Endothelial cell of umbilical vein (primary cell): ENCODE results near the gene SAMD5.

Experiments used
- EZH2 ChIP-seq: IDR thresholded peaks from 2 replicates; pipeline ENCODE4 v1.6.1; 2012; ENCODE audit warnings: borderline replicate concordance, low read depth, mild to moderate bottlenecking, moderate library complexity, low read length, inconsistent platforms; ENCODE audit not compliant: severe bottlenecking
- FOS ChIP-seq: IDR thresholded peaks from 2 replicates; pipeline ENCODE4 v1.6.1; 2011; ENCODE audit warnings: mild to moderate bottlenecking, low read length, moderate library complexity, borderline replicate concordance; ENCODE audit not compliant: insufficient read depth
- GATA2 ChIP-seq: IDR thresholded peaks from 2 replicates; pipeline ENCODE4 v1.7.0; 2011; ENCODE audit warnings: low read depth, mild to moderate bottlenecking, moderate library complexity, mixed read lengths, low read length; ENCODE audit not compliant: insufficient read length, insufficient read depth
- MYC ChIP-seq: IDR thresholded peaks from one replicate; pipeline ENCODE4 v1.6.1; 2011; ENCODE audit warnings: mild to moderate bottlenecking, low read depth, low read length
- POLR2A ChIP-seq: IDR thresholded peaks from 2 replicates; pipeline ENCODE4 v1.6.1; 2012; ENCODE audit warnings: low read depth, mild to moderate bottlenecking, control low read depth, low read length
- POLR2AphosphoS5 ChIP-seq: IDR thresholded peaks from 2 replicates; pipeline ENCODE4 v1.6.1; 2012; ENCODE audit warnings: low read depth, mild to moderate bottlenecking, control low read depth, low read length, moderate library complexity; ENCODE audit not compliant: insufficient read depth
- TF ChIP-seq, protein P1 (sequence below): IDR thresholded peaks from 2 replicates; pipeline ENCODE4 v1.6.1; 2011; ENCODE audit not compliant: insufficient read depth, insufficient read length
- TF ChIP-seq, protein P2 (sequence below), 2 donors: IDR thresholded peaks; 1 replicate in 1 of 2; 2 replicates in 1 of 2; pipeline ENCODE4 v1.5.1; 2011; ENCODE audit warnings: low read length in 2 of 2, mild to moderate bottlenecking in 2 of 2, moderate library complexity in 2 of 2, control low read depth in 1 of 2, inconsistent platforms in 1 of 2, low read depth in 1 of 2; ENCODE audit not compliant: insufficient read depth in 1 of 2; ENCODE audit errors: extremely low read depth in 1 of 2

DNA sequence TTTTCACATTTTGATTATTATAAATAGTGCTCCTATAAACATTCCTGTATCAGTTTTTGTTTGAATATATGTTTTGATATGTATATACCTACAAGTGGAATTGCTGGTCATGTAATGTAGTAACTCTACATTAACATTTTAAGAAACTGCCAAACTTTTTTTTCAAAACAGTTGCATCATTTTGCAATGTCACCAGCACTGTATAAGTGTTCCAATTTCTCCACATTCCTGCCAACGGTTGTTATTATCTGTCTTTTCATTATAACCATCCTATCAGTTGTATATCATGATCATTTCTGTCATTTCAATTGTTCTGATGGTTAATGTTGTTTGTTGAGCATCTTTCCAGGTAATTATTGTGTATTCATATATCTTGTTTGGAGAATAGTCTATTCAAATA is 44.8 kb upstream of the SAMD5 start:
- TF ChIP-seq, protein P1, sequence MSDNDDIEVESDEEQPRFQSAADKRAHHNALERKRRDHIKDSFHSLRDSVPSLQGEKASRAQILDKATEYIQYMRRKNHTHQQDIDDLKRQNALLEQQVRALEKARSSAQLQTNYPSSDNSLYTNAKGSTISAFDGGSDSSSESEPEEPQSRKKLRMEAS = no peak
- TF ChIP-seq, protein P2, sequence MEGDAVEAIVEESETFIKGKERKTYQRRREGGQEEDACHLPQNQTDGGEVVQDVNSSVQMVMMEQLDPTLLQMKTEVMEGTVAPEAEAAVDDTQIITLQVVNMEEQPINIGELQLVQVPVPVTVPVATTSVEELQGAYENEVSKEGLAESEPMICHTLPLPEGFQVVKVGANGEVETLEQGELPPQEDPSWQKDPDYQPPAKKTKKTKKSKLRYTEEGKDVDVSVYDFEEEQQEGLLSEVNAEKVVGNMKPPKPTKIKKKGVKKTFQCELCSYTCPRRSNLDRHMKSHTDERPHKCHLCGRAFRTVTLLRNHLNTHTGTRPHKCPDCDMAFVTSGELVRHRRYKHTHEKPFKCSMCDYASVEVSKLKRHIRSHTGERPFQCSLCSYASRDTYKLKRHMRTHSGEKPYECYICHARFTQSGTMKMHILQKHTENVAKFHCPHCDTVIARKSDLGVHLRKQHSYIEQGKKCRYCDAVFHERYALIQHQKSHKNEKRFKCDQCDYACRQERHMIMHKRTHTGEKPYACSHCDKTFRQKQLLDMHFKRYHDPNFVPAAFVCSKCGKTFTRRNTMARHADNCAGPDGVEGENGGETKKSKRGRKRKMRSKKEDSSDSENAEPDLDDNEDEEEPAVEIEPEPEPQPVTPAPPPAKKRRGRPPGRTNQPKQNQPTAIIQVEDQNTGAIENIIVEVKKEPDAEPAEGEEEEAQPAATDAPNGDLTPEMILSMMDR (IDR thresholded peaks at IDR 0.05; ENCODE audit: extremely low read depth in 1 of 2, insufficient read depth in 1 of 2, low read depth in 1 of 2, low read length in 2 of 2) = no peak
- TF ChIP-seq POLR2A (no peak), GATA2 (no peak), FOS (no peak), EZH2 (no peak), POLR2AphosphoS5 (no peak), MYC (no peak)
